ENCODE data around the gene CD207. TPM values are rescaled to one million over a fixed set of nuclear protein-coding genes. Genes with fewer than 3 reads are reported as not detected.

CD207 gene
- polyA plus RNA-seq, 1 donor from 2014 or later = not detected

GRCh38 chr2:70861777-70862625 lies 26.4 kb upstream of the CD207 start:
- Histone ChIP-seq H3K9me2 (ENCODE audit: insufficient read depth, low read length) (no peaks in the 10 kb centered on the region), H3K9ac (ENCODE audit: low read length) (no peak overlapping the region), H3K36me3 (ENCODE audit: insufficient read depth, low read length) (no peaks in the 10 kb centered on the region), H3K27ac (ENCODE audit: low read length) (no peak overlapping the region), H3F3A (ENCODE audit: insufficient read depth, low read length, poor library complexity, severe bottlenecking) (no peaks in the 10 kb centered on the region), H2AFZ (ENCODE audit: low read depth, low read length) (no peak overlapping the region), H4K20me1 (ENCODE audit: insufficient read depth) (no peaks in the 10 kb centered on the region), H3K4me3 (ENCODE audit: low read length) (no peak overlapping the region), H3K9me3 (ENCODE audit: low read length) (no peaks in the 10 kb centered on the region), H3K4me2 (ENCODE audit: low read length) (no peak overlapping the region), H3K79me2 (replicated peaks; ENCODE audit: insufficient read depth, low read length) (no peaks in the 10 kb centered on the region), H3K27me3 (ENCODE audit: insufficient read depth, low read depth, low read length) (peaks cover 40% of the 10 kb centered on the region)
- TF ChIP-seq SMC3 (conservative IDR thresholded peaks at IDR 0.05; ENCODE audit: poor library complexity) = peak; percentile 75
- TF ChIP-seq MXI1 (conservative IDR thresholded peaks at IDR 0.05; ENCODE audit: poor library complexity, severe bottlenecking) = no peak
- no peak for TF ChIP-seq EZH2 (IDR thresholded peaks at IDR 0.05; ENCODE audit: borderline replicate concordance, insufficient read depth, low read length, poor library complexity, severe bottlenecking)
- peak; percentile 93 for TF ChIP-seq CTCF (IDR thresholded peaks at IDR 0.05; ENCODE audit: poor library complexity, severe bottlenecking)
- TF ChIP-seq REST (IDR thresholded peaks at IDR 0.05; ENCODE audit: borderline replicate concordance) = no peak
- TF ChIP-seq TAF1 (IDR thresholded peaks at IDR 0.05; ENCODE audit: low read depth) = no peak
- peak; percentile 88 for TF ChIP-seq RAD21 (conservative IDR thresholded peaks at IDR 0.05)
- TF ChIP-seq POLR2AphosphoS5 (IDR thresholded peaks at IDR 0.05) = no peak
- no peak for TF ChIP-seq EP300 (conservative IDR thresholded peaks at IDR 0.05; ENCODE audit: poor library complexity, severe bottlenecking)

- Histone ChIP-seq H3K9ac (ENCODE audit: low read length) (no peak overlapping the region), H3F3A (ENCODE audit: insufficient read depth, low read length, poor library complexity, severe bottlenecking) (no peaks in the 10 kb centered on the region), H3K27ac (ENCODE audit: low read length) (no peak overlapping the region), H3K27me3 (ENCODE audit: insufficient read depth, low read depth, low read length) (peaks cover 14% of the 10 kb centered on the region), H3K9me3 (ENCODE audit: low read length) (no peaks in the 10 kb centered on the region), H3K36me3 (ENCODE audit: insufficient read depth, low read length) (no peaks in the 10 kb centered on the region), H3K79me2 (replicated peaks; ENCODE audit: insufficient read depth, low read length) (no peaks in the 10 kb centered on the region), H3K4me3 (ENCODE audit: low read length) (no peak overlapping the region), H4K20me1 (ENCODE audit: insufficient read depth) (no peaks in the 10 kb centered on the region), H3K9me2 (ENCODE audit: insufficient read depth, low read length) (no peaks in the 10 kb centered on the region), H2AFZ (ENCODE audit: low read depth, low read length) (no peak overlapping the region), H3K4me2 (ENCODE audit: low read length) (no peak overlapping the region)
- TF ChIP-seq SMC3 (conservative IDR thresholded peaks at IDR 0.05; ENCODE audit: poor library complexity) (no peak), MXI1 (conservative IDR thresholded peaks at IDR 0.05; ENCODE audit: poor library complexity, severe bottlenecking) (no peak), EZH2 (IDR thresholded peaks at IDR 0.05; ENCODE audit: borderline replicate concordance, insufficient read depth, low read length, poor library complexity, severe bottlenecking) (no peak), REST (IDR thresholded peaks at IDR 0.05; ENCODE audit: borderline replicate concordance) (no peak), RAD21 (conservative IDR thresholded peaks at IDR 0.05) (no peak), TAF1 (IDR thresholded peaks at IDR 0.05; ENCODE audit: low read depth) (no peak), EP300 (conservative IDR thresholded peaks at IDR 0.05; ENCODE audit: poor library complexity, severe bottlenecking) (no peak), POLR2AphosphoS5 (IDR thresholded peaks at IDR 0.05) (no peak), CTCF (IDR thresholded peaks at IDR 0.05; ENCODE audit: poor library complexity, severe bottlenecking) (no peak)
Observed at GRCh38 chr2:70855667-70856066, 20.1 kb upstream of the CD207 start.

Data from neural cell (in vitro differentiated cells).